ENCODE measurements around the gene UBAC2.

GRCh38 chr13:99303863-99304521 lies 103.3 kb downstream of the UBAC2 start:
- TF ChIP-seq CTCF (IDR thresholded peaks at IDR 0.05) (no peak), POLR2A (IDR thresholded peaks at IDR 0.05) (no peak)

Measured in uterus (tissue), 2 donors.